ENCODE measurements around the gene PARN. TPM values are rescaled to one million over a fixed set of nuclear protein-coding genes. Genes with fewer than 3 reads are reported as not detected.

PARN gene
- total and polyA plus RNA-seq, 2 experiments from 2014 or later = 32.5 to 61.3 TPM

DNA sequence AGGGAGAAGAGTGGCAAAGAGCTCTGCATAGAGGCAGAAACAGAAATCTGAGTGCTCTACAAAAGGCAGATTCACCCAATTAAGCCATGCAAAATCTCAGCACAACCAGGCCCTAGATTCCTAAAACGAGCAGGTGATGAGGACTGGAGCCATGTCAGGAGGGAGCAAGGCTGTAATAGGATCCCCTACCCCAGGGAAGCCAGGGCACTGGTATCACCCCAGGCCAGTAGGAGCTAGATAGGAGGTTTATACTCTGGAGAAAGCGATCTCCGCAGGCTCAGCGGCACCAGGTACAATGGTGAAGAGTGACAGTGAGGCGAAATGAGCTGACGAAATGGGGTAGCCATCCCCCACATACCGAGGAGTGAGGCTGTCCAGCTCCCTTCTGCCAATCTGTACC, 171.5 kb downstream of the PARN start (continued):
- TF ChIP-seq REST (IDR thresholded peaks at IDR 0.05; ENCODE audit: unreplicated experiment) = no peak
- TF ChIP-seq JUNB (IDR thresholded peaks at IDR 0.05; ENCODE audit: unreplicated experiment) = no peak
- no peak for TF ChIP-seq POLR2AphosphoS5 (IDR thresholded peaks at IDR 0.05; ENCODE audit: low read depth)
- TF ChIP-seq CTCF (conservative IDR thresholded peaks at IDR 0.05; ENCODE audit: low read depth in 2 of 2) = no peak
- no peak for TF ChIP-seq NANOG (IDR thresholded peaks at IDR 0.05; ENCODE audit: borderline replicate concordance)
- TF ChIP-seq ETS1 (IDR thresholded peaks at IDR 0.05) = no peak
- TF ChIP-seq STAT1 (IDR thresholded peaks at IDR 0.05; ENCODE audit: unreplicated experiment) = no peak
- TF ChIP-seq ZNF114 (CRISPR knock-in tag; IDR thresholded peaks at IDR 0.05) = no peak

DNA sequence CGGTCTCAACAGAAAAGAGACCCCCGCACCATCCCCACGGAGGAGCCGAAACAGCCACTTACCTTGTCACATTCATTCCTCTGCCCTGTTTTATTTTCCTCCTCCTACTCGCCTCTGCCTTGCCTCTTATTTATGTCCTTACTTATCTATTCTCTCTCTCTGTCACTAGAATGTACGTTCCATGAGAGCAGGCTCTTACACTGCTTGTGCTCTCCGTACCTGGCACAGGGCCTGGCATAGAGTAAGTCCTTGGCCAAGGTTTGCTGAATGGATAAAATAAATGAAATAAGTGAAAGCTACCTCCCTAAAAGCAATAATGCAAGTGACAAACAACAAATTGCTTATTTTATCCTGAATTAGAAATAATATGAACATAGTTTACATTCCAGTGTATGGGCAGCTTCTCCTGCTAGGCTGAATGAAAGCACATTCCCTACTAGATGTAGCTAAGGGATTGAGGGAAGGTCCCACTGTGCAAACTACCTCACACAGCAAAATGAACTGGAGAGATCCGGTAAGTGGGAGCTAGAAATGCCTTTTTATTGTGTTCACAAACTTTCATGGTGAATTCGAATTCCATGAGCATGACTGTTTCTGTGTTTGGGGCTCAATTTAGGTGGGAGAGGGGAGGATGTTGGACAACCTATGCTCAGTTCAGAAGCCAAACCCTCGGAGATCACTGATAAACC, 173.1 kb downstream of the PARN start:
- no peak overlapping the region for H3K4me3 ChIP-seq
- DNase-seq (ENCODE audit: low spot score) (no peak), ATAC-seq (no peak)
- no peaks in the 10 kb centered on the region for H3K27me3 ChIP-seq (ENCODE audit: insufficient read depth)
- H3K79me2 ChIP-seq (replicated peaks; ENCODE audit: insufficient read depth) = no peaks in the 10 kb centered on the region
- Mint-ChIP-seq H3K27me3 (ENCODE audit: insufficient read depth, low read depth, poor library complexity) (peaks cover 7% of the 10 kb centered on the region), H3K4me1 (peaks cover 19% of the 10 kb centered on the region), H3K4me3 (no peak overlapping the region), H3K9me3 (no peaks in the 10 kb centered on the region), H3K36me3 (ENCODE audit: low read depth) (no peaks in the 10 kb centered on the region), H3K27ac (peak overlapping the region; percentile 42; the same call in 1 of the 2 replicates)
- peaks cover 8% of the 10 kb centered on the region for H3K4me1 ChIP-seq (ENCODE audit: insufficient read depth)
- no peaks in the 10 kb centered on the region for H3K9me2 ChIP-seq (ENCODE audit: insufficient read depth)
- no peaks in the 10 kb centered on the region for H4K20me1 ChIP-seq (replicated peaks; ENCODE audit: insufficient read depth)
- no peaks in the 10 kb centered on the region for H3K36me3 ChIP-seq (ENCODE audit: insufficient read depth)
- no peak overlapping the region for H2AFZ ChIP-seq
- no peak overlapping the region for H3K27ac ChIP-seq (ENCODE audit: low read depth)
- no peaks in the 10 kb centered on the region for H3F3A ChIP-seq (replicated peaks; ENCODE audit: low read depth)
- H3K4me2 ChIP-seq = no peak overlapping the region
- TF ChIP-seq EZH2phosphoT487 (IDR thresholded peaks at IDR 0.05; ENCODE audit: unreplicated experiment) (no peak), ZNF114 (CRISPR knock-in tag; IDR thresholded peaks at IDR 0.05) (no peak), JUNB (IDR thresholded peaks at IDR 0.05; ENCODE audit: unreplicated experiment) (no peak), REST (IDR thresholded peaks at IDR 0.05; ENCODE audit: unreplicated experiment) (no peak)

Measured in GM23338 (cell line).